H1 (cell line): ENCODE results near the gene ARID2. TPM values are rescaled to one million over a fixed set of nuclear protein-coding genes. Genes with fewer than 3 reads are reported as not detected.

Source experiments
- CTCF ChIA-PET: fragments of 300-600 bp; sonication (Branson Sonifier 250); formaldehyde crosslinking; loops from one replicate; lab custom pipeline; 2021; ENCODE audit not compliant: partially characterized antibody; lab: Charles Lee
- POLR2A ChIA-PET: fragments of 300-600 bp; sonication (Branson Sonifier 250); formaldehyde crosslinking; loops from one replicate; lab custom pipeline; 2021; ENCODE audit warnings: inconsistent platforms; ENCODE audit not compliant: partially characterized antibody; lab: Charles Lee
- DNase-seq, 2 experiments: peaks; one replicate each; pipeline versions ENCODE4 v3.0.0 to v3.0.0-alpha.2; 2010 to 2022; ENCODE audit warnings: low spot score in 2 of 2, low read depth in 1 of 2, mixed read lengths in 1 of 2
- FAIRE-seq: peaks from 2 replicates; lab custom pipeline; 2011; peaks lifted over from hg19 to GRCh38; lab: Jason Lieb, UNC
- H2AFZ ChIP-seq: 2 replicates; pipeline ENCODE4 v1.8.1; 2012; ENCODE audit warnings: low read length, inconsistent platforms
- H2AK5ac ChIP-seq: 2 replicates; pipeline ENCODE4 v1.6.1; 2013; ENCODE audit warnings: low read depth, low read length
- H2BK120ac ChIP-seq: replicated peaks from 2 replicates; pipeline ENCODE3; 2013; ENCODE audit warnings: low read depth, low read length, inconsistent platforms
- H2BK12ac ChIP-seq: 2 replicates; pipeline ENCODE4 v1.6.1; 2013; ENCODE audit warnings: low read depth, low read length
- H2BK15ac ChIP-seq: 2 replicates; pipeline ENCODE4 v1.6.1; 2013; ENCODE audit warnings: low read length
- H2BK20ac ChIP-seq: 2 replicates; pipeline ENCODE4 v1.6.1; 2013; ENCODE audit warnings: low read length
- H2BK5ac ChIP-seq: 2 replicates; pipeline ENCODE4 v1.6.1; 2013; ENCODE audit warnings: low read depth, low read length
- H3K14ac ChIP-seq: 2 replicates; pipeline ENCODE4 v1.6.1; 2013; ENCODE audit warnings: inconsistent platforms; ENCODE audit not compliant: insufficient read length
- H3K18ac ChIP-seq: 2 replicates; pipeline ENCODE4 v1.6.1; 2013; ENCODE audit warnings: low read length; ENCODE audit errors: extremely low read depth
- H3K23ac ChIP-seq: 2 replicates; pipeline ENCODE4 v1.6.1; 2013; ENCODE audit warnings: inconsistent platforms; ENCODE audit not compliant: insufficient read length
- H3K23me2 ChIP-seq: 2 replicates; pipeline ENCODE4 v1.6.1; 2013; ENCODE audit warnings: low read depth, low read length
- H3K27ac ChIP-seq: 2 replicates; pipeline ENCODE4 v1.6.1; 2011; ENCODE audit warnings: low read depth, low read length, inconsistent platforms
- H3K27me3 ChIP-seq, 4 experiments: replicated peaks in 1 of 4; 1 replicate in 1 of 4; 2 replicates in 3 of 4; pipeline versions ENCODE4 v1.6.1 to v1.8.1; 2011 to 2013; ENCODE audit warnings: low read length in 3 of 4, mild to moderate bottlenecking in 3 of 4, inconsistent platforms in 2 of 4, mixed read lengths in 2 of 4, moderate library complexity in 1 of 4; ENCODE audit not compliant: control insufficient read depth in 3 of 4, insufficient read depth in 3 of 4; ENCODE audit errors: extremely low read depth in 1 of 4
- H3K36me3 ChIP-seq, 4 experiments: 2 replicates each; pipeline versions ENCODE4 v1.6.1 to v1.8.1; 2011 to 2013; ENCODE audit warnings: mild to moderate bottlenecking in 4 of 4, low read length in 3 of 4, moderate library complexity in 2 of 4, control low read depth in 1 of 4, inconsistent platforms in 1 of 4; ENCODE audit not compliant: insufficient read depth in 4 of 4, control insufficient read depth in 2 of 4
- H3K4ac ChIP-seq: replicated peaks from 2 replicates; pipeline ENCODE3; 2013; ENCODE audit warnings: low read length, low read depth, mixed read lengths, inconsistent platforms; ENCODE audit not compliant: insufficient read length
- H3K4me1 ChIP-seq, 4 experiments: replicated peaks in 1 of 4; 1 replicate in 1 of 4; 2 replicates in 3 of 4; pipeline versions ENCODE4 v1.6.1 to v1.8.1; 2011 to 2013; ENCODE audit warnings: low read length in 3 of 4, inconsistent platforms in 2 of 4, mixed read lengths in 1 of 4; ENCODE audit not compliant: insufficient read depth in 4 of 4, control insufficient read depth in 3 of 4
- H3K4me2 ChIP-seq, 2 experiments: 2 replicates each; pipeline versions ENCODE4 v1.6.1 to v1.8.1; 2011 to 2013; ENCODE audit warnings: low read depth in 2 of 2, low read length in 2 of 2, control low read depth in 1 of 2, inconsistent platforms in 1 of 2, mild to moderate bottlenecking in 1 of 2; ENCODE audit not compliant: insufficient read depth in 1 of 2
- H3K4me3 ChIP-seq, 4 experiments: fragments of 200-600, 300-600 bp in 1 of 4; sonication (generic), shearing (Covaris generic), sonication (Bioruptor Twin) in 1 of 4; 2 replicates each; pipeline versions ENCODE4 v1.5.1 to v1.8.1; 2011 to 2016; ENCODE audit warnings: low read length in 4 of 4, low read depth in 3 of 4, control low read depth in 2 of 4, inconsistent platforms in 2 of 4, mild to moderate bottlenecking in 2 of 4, mixed read lengths in 1 of 4, moderate library complexity in 1 of 4; ENCODE audit not compliant: insufficient read depth in 2 of 4; ENCODE audit errors: extremely low read depth in 1 of 4
- H3K56ac ChIP-seq: replicated peaks from 2 replicates; pipeline ENCODE3; 2013; ENCODE audit warnings: low read depth, mild to moderate bottlenecking, mixed read lengths, low read length, inconsistent platforms; ENCODE audit not compliant: insufficient read length
- H3K79me1 ChIP-seq: 2 replicates; pipeline ENCODE4 v1.6.1; 2013; ENCODE audit warnings: low read depth, low read length, control low read depth
- H3K79me2 ChIP-seq, 2 experiments: 2 replicates each; pipeline versions ENCODE4 v1.6.1 to v1.8.1; 2012 to 2013; ENCODE audit warnings: low read length in 2 of 2, mild to moderate bottlenecking in 2 of 2, inconsistent platforms in 1 of 2; ENCODE audit not compliant: insufficient read depth in 2 of 2, control insufficient read depth in 1 of 2
- H3K9ac ChIP-seq, 4 experiments: replicated peaks in 1 of 4; 1 replicate in 1 of 4; 2 replicates in 3 of 4; pipeline versions ENCODE4 v1.6.1 to v1.8.1; 2011 to 2013; ENCODE audit warnings: low read depth in 3 of 4, low read length in 3 of 4, control low read depth in 2 of 4, mild to moderate bottlenecking in 2 of 4, moderate library complexity in 2 of 4, inconsistent platforms in 1 of 4; ENCODE audit errors: extremely low read depth in 1 of 4
- H3K9me3 ChIP-seq, 2 experiments: 2 replicates each; pipeline versions ENCODE4 v1.6.1 to v1.8.1; 2012 to 2013; ENCODE audit warnings: mild to moderate bottlenecking in 2 of 2, moderate library complexity in 2 of 2, control low read depth in 1 of 2, inconsistent platforms in 1 of 2, low read depth in 1 of 2, low read length in 1 of 2, mixed read lengths in 1 of 2; ENCODE audit not compliant: insufficient read depth in 2 of 2
- H4K20me1 ChIP-seq, 2 experiments: replicated peaks in 1 of 2; 2 replicates each; pipeline versions ENCODE3 to v1.8.1; 2011 to 2013; ENCODE audit warnings: inconsistent platforms in 2 of 2, low read length in 2 of 2, mild to moderate bottlenecking in 1 of 2; ENCODE audit not compliant: insufficient read depth in 2 of 2, control insufficient read depth in 1 of 2
- H4K5ac ChIP-seq: 2 replicates; pipeline ENCODE4 v1.6.1; 2013; ENCODE audit warnings: low read length, low read depth, mixed read lengths, inconsistent platforms; ENCODE audit not compliant: insufficient read length
- H4K8ac ChIP-seq: 2 replicates; pipeline ENCODE4 v1.8.0; 2013; ENCODE audit warnings: mild to moderate bottlenecking, moderate library complexity, low read length, inconsistent platforms; ENCODE audit not compliant: insufficient read depth; ENCODE audit errors: extremely low read depth
- H4K91ac ChIP-seq: replicated peaks from 2 replicates; pipeline ENCODE3; 2013; ENCODE audit warnings: low read length, mixed read lengths, inconsistent platforms; ENCODE audit not compliant: insufficient read length
- WGBS, 2 experiments: shearing (Covaris generic) in 1 of 2; methylation state at CpG; one replicate each; pipeline versions ENCODE4 v1.1.6 to v1.1.7; 2013 to 2015; ENCODE audit warnings: low lambda C conversion rate in 2 of 2, mixed read lengths in 2 of 2, inconsistent platforms in 1 of 2, low coverage in 1 of 2, missing lambda C conversion rate in 1 of 2; ENCODE audit not compliant: insufficient replicate concordance in 2 of 2, insufficient coverage in 1 of 2, insufficient read length in 1 of 2; ENCODE audit errors: extremely low coverage in 1 of 2, missing lambda C conversion rate in 1 of 2; 5-methylcytosine and 5-hydroxymethylcytosine counted together
- polyA plus RNA-seq, 7 experiments: library from polyadenylated mRNA; depleted of rRNA in 3 of 7; stranded (reverse) in 5 of 7; unstranded in 2 of 7; fragments of >200 nt in 5 of 7; fragments of 200-250 nt in 2 of 7; gene quantifications; 1 replicate in 5 of 7; 2 replicates in 1 of 7; 4 replicates in 1 of 7; pipeline versions ENCODE4 v1.2.1 to v1.2.3, GENCODE V29; 2011 to 2013; ENCODE audit warnings: missing spikeins in 2 of 7, mixed read lengths in 2 of 7
- total RNA-seq: library from RNA; stranded (reverse); fragmentation: NEBNext Ultra II Directional; extraction: Animal tissue kit (Norgen Biotek cat#: 25700); gene quantifications from 2 replicates; pipeline ENCODE4 v1.2.1, GENCODE V29; 2021

The ARID2 gene
- total and polyA plus RNA-seq, 2 of the 8 experiments (the other 6 are each of a cell fraction or from before 2014, with no cell fraction given), result 32.0 to 45.2 TPM

DNA sequence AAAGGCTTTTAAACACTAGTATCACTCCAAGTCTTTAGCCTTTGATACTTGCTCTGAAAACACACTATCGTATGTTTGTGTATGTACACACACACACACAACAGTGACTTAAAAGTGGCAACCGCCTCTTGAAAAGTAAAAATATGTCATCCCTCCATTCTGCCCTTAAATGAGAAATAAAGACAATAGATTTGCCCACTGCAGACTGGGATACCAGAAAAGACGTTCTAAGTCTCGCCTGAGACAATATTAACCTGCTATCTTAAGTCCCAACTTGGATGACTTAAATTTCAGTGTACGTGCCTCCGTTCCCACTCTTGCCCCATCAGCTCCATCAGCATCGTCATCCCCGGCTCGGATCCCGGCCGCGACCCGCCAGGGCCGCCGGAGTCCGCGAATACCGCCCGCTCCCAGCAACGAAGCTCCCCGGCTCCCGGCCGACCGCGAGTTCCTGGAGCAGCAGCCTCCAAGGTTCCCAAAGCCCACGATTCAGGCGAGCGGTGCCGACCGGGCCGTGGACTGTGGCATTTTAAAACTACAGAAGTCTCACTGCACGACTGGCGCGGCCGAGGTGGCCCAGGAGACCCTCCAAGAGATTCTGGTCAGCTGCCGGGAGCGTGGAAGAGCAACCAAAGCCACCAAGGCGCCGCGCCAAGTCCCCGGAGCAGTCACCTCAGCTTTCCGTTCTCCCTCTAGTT is 2.8 kb upstream of the ARID2 start:
- Histone ChIP-seq H3K36me3 (no peaks in the 10 kb centered on the region; a peak in 1 of 8 replicates), H3K4ac (peak overlapping the region; percentile 32), H2BK5ac (peak overlapping the region; percentile 69), H4K91ac (peak overlapping the region; percentile 89), H2BK12ac (peak overlapping the region; percentile 27; the same call in 1 of the 2 replicates), H3K79me2 (peaks cover 0 to 60% of the 10 kb centered on the region in 2 experiments; a peak in 3 of 4 replicates), H2BK120ac (peak overlapping the region; percentile 89), H3K9ac (peak overlapping the region; percentile 78 to 95 (median 86)), H3K27ac (peak overlapping the region; percentile 81), H3K23ac (peak overlapping the region; percentile 56), H3K4me1 (no peaks in the 10 kb centered on the region; a peak in 1 of 7 replicates), H3K56ac (peak overlapping the region; percentile 83), H3K4me2 (peak overlapping the region; percentile 73 to 90), H3K79me1 (no peaks in the 10 kb centered on the region), H3K23me2 (peaks cover 12% of the 10 kb centered on the region), H4K20me1 (peaks cover 0 to 2% of the 10 kb centered on the region in 2 experiments), H2BK15ac (no peak overlapping the region), H3K14ac (peak overlapping the region; percentile 99), H4K5ac (peak overlapping the region; percentile 94), H3K18ac (peak overlapping the region; percentile 75), H3K4me3 (peak overlapping the region; percentile 92 to 95 (median 93)), H3K27me3 (no peaks in the 10 kb centered on the region), H3K9me3 (no peaks in the 10 kb centered on the region), H2AK5ac (no peak overlapping the region), H2AFZ (peak overlapping the region; percentile 18; the same call in 1 of the 2 replicates), H2BK20ac (no peak overlapping the region), H4K8ac (peak overlapping the region; percentile 97; the same call in 1 of the 2 replicates)
- 1% methylated on average over 42 of the region's 42 CpGs; no CpG with 5 or more reads in 1 of the 2 experiments for WGBS, 2 experiments
- CTCF ChIA-PET, result interaction anchor here (1.0 to 3.5 kb wide), 11 partner anchors 10 to 592 kb away, joined by 3 to 43 read pairs (median 4); no protein-coding TSS in a partner anchor
- POLR2A ChIA-PET, result interaction anchor here (0.7 to 2.8 kb wide), 17 partner anchors 9 to 646 kb away, joined by 3 to 19 read pairs (median 4); no protein-coding TSS in a partner anchor
- FAIRE-seq (no peak), DNase-seq (peak in 1 of 2 experiments; percentile 61)
